Gastrocnemius medialis (tissue), 4 donors: Measurements from ENCODE around the gene CFAP299.

Experiments used
- POLR2A ChIP-seq, 2 donors: fragments of 450-650 bp; IDR thresholded peaks; one replicate each; pipeline ENCODE4 v1.6.1; 2017; ENCODE audit warnings: antibody characterized with exemption in 2 of 2, mild to moderate bottlenecking in 2 of 2, moderate library complexity in 2 of 2
- TF ChIP-seq, protein P1 (sequence below), 5 experiments: fragments of 450-650 bp in 3 of 5; fragments of 200-600 bp in 2 of 5; sonication (generic) in 2 of 5; IDR thresholded peaks in 4 of 5; conservative IDR thresholded peaks in 1 of 5; 1 replicate in 4 of 5; 2 replicates in 1 of 5; pipeline ENCODE4 v1.5.1; 2016 to 2019; ENCODE audit warnings: antibody characterized with exemption in 5 of 5, mild to moderate bottlenecking in 3 of 5, moderate library complexity in 3 of 5

DNA sequence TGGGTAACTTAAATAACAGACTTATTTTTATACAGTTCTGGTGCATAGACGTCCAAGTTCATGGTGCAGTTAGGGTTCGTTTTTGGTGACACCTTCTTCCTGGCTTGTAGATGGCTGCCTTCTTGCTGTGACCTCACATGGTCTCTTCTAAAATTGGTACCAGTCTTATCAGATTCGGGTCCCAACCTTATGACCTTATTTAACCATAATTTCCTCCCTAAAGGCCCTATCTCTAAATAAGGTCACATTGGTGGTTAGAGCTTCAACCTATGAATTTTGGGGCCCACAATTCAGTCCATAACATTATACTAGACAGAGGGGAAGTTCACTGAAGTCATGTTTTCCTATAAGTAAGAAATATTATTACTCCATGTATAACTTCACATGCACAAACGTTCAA is 128.0 kb downstream of the CFAP299 start:
- no peak for TF ChIP-seq POLR2A (IDR thresholded peaks at IDR 0.05)
- TF ChIP-seq, protein P1, sequence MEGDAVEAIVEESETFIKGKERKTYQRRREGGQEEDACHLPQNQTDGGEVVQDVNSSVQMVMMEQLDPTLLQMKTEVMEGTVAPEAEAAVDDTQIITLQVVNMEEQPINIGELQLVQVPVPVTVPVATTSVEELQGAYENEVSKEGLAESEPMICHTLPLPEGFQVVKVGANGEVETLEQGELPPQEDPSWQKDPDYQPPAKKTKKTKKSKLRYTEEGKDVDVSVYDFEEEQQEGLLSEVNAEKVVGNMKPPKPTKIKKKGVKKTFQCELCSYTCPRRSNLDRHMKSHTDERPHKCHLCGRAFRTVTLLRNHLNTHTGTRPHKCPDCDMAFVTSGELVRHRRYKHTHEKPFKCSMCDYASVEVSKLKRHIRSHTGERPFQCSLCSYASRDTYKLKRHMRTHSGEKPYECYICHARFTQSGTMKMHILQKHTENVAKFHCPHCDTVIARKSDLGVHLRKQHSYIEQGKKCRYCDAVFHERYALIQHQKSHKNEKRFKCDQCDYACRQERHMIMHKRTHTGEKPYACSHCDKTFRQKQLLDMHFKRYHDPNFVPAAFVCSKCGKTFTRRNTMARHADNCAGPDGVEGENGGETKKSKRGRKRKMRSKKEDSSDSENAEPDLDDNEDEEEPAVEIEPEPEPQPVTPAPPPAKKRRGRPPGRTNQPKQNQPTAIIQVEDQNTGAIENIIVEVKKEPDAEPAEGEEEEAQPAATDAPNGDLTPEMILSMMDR (IDR thresholded peaks at IDR 0.05 in 4 of 5, conservative IDR thresholded peaks at IDR 0.05 in 1 of 5) = no peak
